Glomerular visceral epithelial cell (primary cell): ENCODE results near the gene SLC2A13.
"Not testable (repeated sequence)": the region's sequence is repeated elsewhere in the genome, so short reads cannot be mapped to it uniquely, and the experiment has no call there.

Source experiments
- DNase-seq: peaks from one replicate; pipeline ENCODE4 v3.0.0-alpha.2; 2016; ENCODE audit errors: extremely low spot score

The SLC2A13 gene

GRCh38 chr12:40038619-40039018, 67.3 kb downstream of the SLC2A13 start:
- no peak for DNase-seq

- DNase-seq, result no peak
These were observed 71.2 kb downstream of the SLC2A13 start for GRCh38 chr12:40034712-40035111.

- DNase-seq, result no peak
These were observed 71.7 kb downstream of the SLC2A13 start for GRCh38 chr12:40034156-40034555.

- no peak for DNase-seq
These were observed 72.6 kb downstream of the SLC2A13 start for GRCh38 chr12:40033242-40033630.

GRCh38 chr12:40032433-40033241, 73.2 kb downstream of the SLC2A13 start:
- DNase-seq, result no peak

- DNase-seq, result no peak
These were observed 73.9 kb downstream of the SLC2A13 start for GRCh38 chr12:40031965-40032364.

GRCh38 chr12:40030970-40031369, 74.9 kb downstream of the SLC2A13 start:
- not testable (repeated sequence) for DNase-seq

GRCh38 chr12:40028296-40028695, 77.6 kb downstream of the SLC2A13 start:
- no peak for DNase-seq

GRCh38 chr12:40022850-40023249, 83.0 kb downstream of the SLC2A13 start:
- no peak for DNase-seq

- no peak for DNase-seq
These were observed 85.6 kb downstream of the SLC2A13 start for GRCh38 chr12:40020261-40020691.

GRCh38 chr12:40017488-40017887, 88.4 kb downstream of the SLC2A13 start:
- DNase-seq, result no peak

GRCh38 chr12:40016980-40017379, 88.9 kb downstream of the SLC2A13 start:
- no peak for DNase-seq

- no peak for DNase-seq
These were observed 90.0 kb downstream of the SLC2A13 start for GRCh38 chr12:40015881-40016280.

GRCh38 chr12:40015345-40015744, 90.5 kb downstream of the SLC2A13 start:
- peak; percentile 34 for DNase-seq

GRCh38 chr12:40013847-40014246, 92.0 kb downstream of the SLC2A13 start:
- no peak for DNase-seq

- DNase-seq, result no peak
These were observed 92.6 kb downstream of the SLC2A13 start for GRCh38 chr12:40013292-40013691.

- DNase-seq, result no peak
These were observed 93.2 kb downstream of the SLC2A13 start for GRCh38 chr12:40012711-40013110.

- no peak for DNase-seq
These were observed 94.1 kb downstream of the SLC2A13 start for GRCh38 chr12:40011775-40012129.

- peak; percentile 58 for DNase-seq
These were observed 94.7 kb downstream of the SLC2A13 start for GRCh38 chr12:40010899-40011774.

- peak; percentile 81 for DNase-seq
These were observed 103.4 kb downstream of the SLC2A13 start for GRCh38 chr12:40002178-40003169.

- DNase-seq, result no peak
These were observed 104.5 kb downstream of the SLC2A13 start for GRCh38 chr12:40001406-40001805.

- DNase-seq, result no peak
These were observed 105.0 kb downstream of the SLC2A13 start for GRCh38 chr12:40000884-40001283.
